Measurements from ENCODE around the gene IFRD2. TPM values are rescaled to one million over a fixed set of nuclear protein-coding genes. Genes with fewer than 3 reads are reported as not detected.
A peak's percentile ranks its signal among the peaks of the same experiment; 100 is the strongest.

The IFRD2 gene
- total and polyA plus RNA-seq, 2 of the 13 experiments (the other 11 are each of a cell fraction or from before 2014, with no cell fraction given), result 32.8 to 96.1 TPM

- TF ChIP-seq BRD4 (CRISPR knock-in tag; IDR thresholded peaks at IDR 0.05), result no peak
- TF ChIP-seq, protein P1, sequence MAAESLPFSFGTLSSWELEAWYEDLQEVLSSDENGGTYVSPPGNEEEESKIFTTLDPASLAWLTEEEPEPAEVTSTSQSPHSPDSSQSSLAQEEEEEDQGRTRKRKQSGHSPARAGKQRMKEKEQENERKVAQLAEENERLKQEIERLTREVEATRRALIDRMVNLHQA (CRISPR knock-in tag; IDR thresholded peaks at IDR 0.05), result no peak
- TF ChIP-seq IRF2 (CRISPR knock-in tag; IDR thresholded peaks at IDR 0.05), result peak; percentile 68; the same call in 1 of the 2 replicates
- 0 out of 2 replicates have a peak, but pooled peaks have one; percentile 34 for TF ChIP-seq ZNF235 (CRISPR knock-in tag; IDR thresholded peaks at IDR 0.05; ENCODE audit: borderline replicate concordance)
- TF ChIP-seq ZNF331 (CRISPR knock-in tag; IDR thresholded peaks at IDR 0.05), result peak; percentile 80; the same call in 1 of the 2 replicates
- no peak for TF ChIP-seq ATAD3A (CRISPR knock-in tag; IDR thresholded peaks at IDR 0.05)
- TF ChIP-seq BCL6 (CRISPR knock-in tag; IDR thresholded peaks at IDR 0.05), result no peak; the same call in 1 of the 2 replicates
- peak; percentile 44; the same call in 1 of the 2 replicates for TF ChIP-seq FOXK1 (CRISPR knock-in tag; IDR thresholded peaks at IDR 0.05; ENCODE audit: borderline replicate concordance, low read depth)
- TF ChIP-seq DPF2 (CRISPR knock-in tag; IDR thresholded peaks at IDR 0.05; ENCODE audit: borderline replicate concordance, low read depth), result peak; percentile 60; the same call in 1 of the 2 replicates
- no peak for TF ChIP-seq KDM1A (CRISPR knock-in tag; IDR thresholded peaks at IDR 0.05)
- no peak for TF ChIP-seq ZBTB3 (CRISPR knock-in tag; IDR thresholded peaks at IDR 0.05; ENCODE audit: borderline replicate concordance, low read depth)
- TF ChIP-seq SALL1 (CRISPR knock-in tag; IDR thresholded peaks at IDR 0.05), result peak; percentile 69
- no peak for TF ChIP-seq CCAR2 (optimal IDR thresholded peaks at IDR 0.05; ENCODE audit: low read depth, low read length)
- no peak for TF ChIP-seq ZNF562 (CRISPR knock-in tag; IDR thresholded peaks at IDR 0.05; ENCODE audit: borderline replicate concordance)
- no peak for TF ChIP-seq HNRNPK (IDR thresholded peaks at IDR 0.05; ENCODE audit: low read depth, low read length, poor library complexity, severe bottlenecking)
- TF ChIP-seq, protein P2, sequence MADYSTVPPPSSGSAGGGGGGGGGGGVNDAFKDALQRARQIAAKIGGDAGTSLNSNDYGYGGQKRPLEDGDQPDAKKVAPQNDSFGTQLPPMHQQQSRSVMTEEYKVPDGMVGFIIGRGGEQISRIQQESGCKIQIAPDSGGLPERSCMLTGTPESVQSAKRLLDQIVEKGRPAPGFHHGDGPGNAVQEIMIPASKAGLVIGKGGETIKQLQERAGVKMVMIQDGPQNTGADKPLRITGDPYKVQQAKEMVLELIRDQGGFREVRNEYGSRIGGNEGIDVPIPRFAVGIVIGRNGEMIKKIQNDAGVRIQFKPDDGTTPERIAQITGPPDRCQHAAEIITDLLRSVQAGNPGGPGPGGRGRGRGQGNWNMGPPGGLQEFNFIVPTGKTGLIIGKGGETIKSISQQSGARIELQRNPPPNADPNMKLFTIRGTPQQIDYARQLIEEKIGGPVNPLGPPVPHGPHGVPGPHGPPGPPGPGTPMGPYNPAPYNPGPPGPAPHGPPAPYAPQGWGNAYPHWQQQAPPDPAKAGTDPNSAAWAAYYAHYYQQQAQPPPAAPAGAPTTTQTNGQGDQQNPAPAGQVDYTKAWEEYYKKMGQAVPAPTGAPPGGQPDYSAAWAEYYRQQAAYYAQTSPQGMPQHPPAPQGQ (CRISPR knock-in tag; IDR thresholded peaks at IDR 0.05; ENCODE audit: borderline replicate concordance), result no peak
- no peak for TF ChIP-seq ZBTB8A (CRISPR knock-in tag; IDR thresholded peaks at IDR 0.05; ENCODE audit: borderline replicate concordance, low read depth)
- TF ChIP-seq HINFP (CRISPR knock-in tag; IDR thresholded peaks at IDR 0.05; ENCODE audit: low read depth), result no peak
- TF ChIP-seq, protein P3, sequence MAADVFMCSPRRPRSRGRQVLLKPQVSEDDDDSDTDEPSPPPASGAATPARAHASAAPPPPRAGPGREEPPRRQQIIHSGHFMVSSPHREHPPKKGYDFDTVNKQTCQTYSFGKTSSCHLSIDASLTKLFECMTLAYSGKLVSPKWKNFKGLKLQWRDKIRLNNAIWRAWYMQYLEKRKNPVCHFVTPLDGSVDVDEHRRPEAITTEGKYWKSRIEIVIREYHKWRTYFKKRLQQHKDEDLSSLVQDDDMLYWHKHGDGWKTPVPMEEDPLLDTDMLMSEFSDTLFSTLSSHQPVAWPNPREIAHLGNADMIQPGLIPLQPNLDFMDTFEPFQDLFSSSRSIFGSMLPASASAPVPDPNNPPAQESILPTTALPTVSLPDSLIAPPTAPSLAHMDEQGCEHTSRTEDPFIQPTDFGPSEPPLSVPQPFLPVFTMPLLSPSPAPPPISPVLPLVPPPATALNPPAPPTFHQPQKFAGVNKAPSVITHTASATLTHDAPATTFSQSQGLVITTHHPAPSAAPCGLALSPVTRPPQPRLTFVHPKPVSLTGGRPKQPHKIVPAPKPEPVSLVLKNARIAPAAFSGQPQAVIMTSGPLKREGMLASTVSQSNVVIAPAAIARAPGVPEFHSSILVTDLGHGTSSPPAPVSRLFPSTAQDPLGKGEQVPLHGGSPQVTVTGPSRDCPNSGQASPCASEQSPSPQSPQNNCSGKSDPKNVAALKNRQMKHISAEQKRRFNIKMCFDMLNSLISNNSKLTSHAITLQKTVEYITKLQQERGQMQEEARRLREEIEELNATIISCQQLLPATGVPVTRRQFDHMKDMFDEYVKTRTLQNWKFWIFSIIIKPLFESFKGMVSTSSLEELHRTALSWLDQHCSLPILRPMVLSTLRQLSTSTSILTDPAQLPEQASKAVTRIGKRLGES (CRISPR knock-in tag; IDR thresholded peaks at IDR 0.05; ENCODE audit: borderline replicate concordance), result no peak
- peak; percentile 54 for TF ChIP-seq TEAD3 (CRISPR knock-in tag; optimal IDR thresholded peaks at IDR 0.05; ENCODE audit: borderline replicate concordance)
- no peak for TF ChIP-seq MTA3 (CRISPR knock-in tag; IDR thresholded peaks at IDR 0.05)
- no peak for TF ChIP-seq ZMYM3 (CRISPR knock-in tag; IDR thresholded peaks at IDR 0.05)
- TF ChIP-seq DNMT3B (CRISPR knock-in tag; conservative IDR thresholded peaks at IDR 0.05), result no peak
- no peak for TF ChIP-seq CHD4 (IDR thresholded peaks at IDR 0.05; ENCODE audit: borderline replicate concordance, low read length)
Measured at GRCh38 chr3:50324351-50325112, 32.3 kb upstream of the IFRD2 start (continued).

Data from HepG2 (cell line).